ENCODE results near the gene P2RY2.

The P2RY2 gene

GRCh38 chr11:73226297-73227006 is 8.4 kb downstream of the P2RY2 start:
- TF ChIP-seq POLR2AphosphoS5 (IDR thresholded peaks at IDR 0.05; ENCODE audit: low read depth, low read length) (no peak), SIN3A (IDR thresholded peaks at IDR 0.05; ENCODE audit: borderline replicate concordance, insufficient read depth, low read length) (no peak), TAF1 (IDR thresholded peaks at IDR 0.05; ENCODE audit: borderline replicate concordance, insufficient read depth, low read length) (no peak), FOXP2 (optimal IDR thresholded peaks at IDR 0.05; ENCODE audit: borderline replicate concordance, extremely low read depth, extremely low read length, insufficient read depth) (no peak)
- TF ChIP-seq, protein P1, sequence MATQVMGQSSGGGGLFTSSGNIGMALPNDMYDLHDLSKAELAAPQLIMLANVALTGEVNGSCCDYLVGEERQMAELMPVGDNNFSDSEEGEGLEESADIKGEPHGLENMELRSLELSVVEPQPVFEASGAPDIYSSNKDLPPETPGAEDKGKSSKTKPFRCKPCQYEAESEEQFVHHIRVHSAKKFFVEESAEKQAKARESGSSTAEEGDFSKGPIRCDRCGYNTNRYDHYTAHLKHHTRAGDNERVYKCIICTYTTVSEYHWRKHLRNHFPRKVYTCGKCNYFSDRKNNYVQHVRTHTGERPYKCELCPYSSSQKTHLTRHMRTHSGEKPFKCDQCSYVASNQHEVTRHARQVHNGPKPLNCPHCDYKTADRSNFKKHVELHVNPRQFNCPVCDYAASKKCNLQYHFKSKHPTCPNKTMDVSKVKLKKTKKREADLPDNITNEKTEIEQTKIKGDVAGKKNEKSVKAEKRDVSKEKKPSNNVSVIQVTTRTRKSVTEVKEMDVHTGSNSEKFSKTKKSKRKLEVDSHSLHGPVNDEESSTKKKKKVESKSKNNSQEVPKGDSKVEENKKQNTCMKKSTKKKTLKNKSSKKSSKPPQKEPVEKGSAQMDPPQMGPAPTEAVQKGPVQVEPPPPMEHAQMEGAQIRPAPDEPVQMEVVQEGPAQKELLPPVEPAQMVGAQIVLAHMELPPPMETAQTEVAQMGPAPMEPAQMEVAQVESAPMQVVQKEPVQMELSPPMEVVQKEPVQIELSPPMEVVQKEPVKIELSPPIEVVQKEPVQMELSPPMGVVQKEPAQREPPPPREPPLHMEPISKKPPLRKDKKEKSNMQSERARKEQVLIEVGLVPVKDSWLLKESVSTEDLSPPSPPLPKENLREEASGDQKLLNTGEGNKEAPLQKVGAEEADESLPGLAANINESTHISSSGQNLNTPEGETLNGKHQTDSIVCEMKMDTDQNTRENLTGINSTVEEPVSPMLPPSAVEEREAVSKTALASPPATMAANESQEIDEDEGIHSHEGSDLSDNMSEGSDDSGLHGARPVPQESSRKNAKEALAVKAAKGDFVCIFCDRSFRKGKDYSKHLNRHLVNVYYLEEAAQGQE (IDR thresholded peaks at IDR 0.05; ENCODE audit: insufficient read depth in 1 of 2, low read depth in 2 of 2, low read length in 2 of 2) = no peak

- TF ChIP-seq, protein P1 (IDR thresholded peaks at IDR 0.05; ENCODE audit: insufficient read depth in 1 of 2, low read depth in 2 of 2, low read length in 2 of 2) = no peak
- TF ChIP-seq POLR2AphosphoS5 (IDR thresholded peaks at IDR 0.05; ENCODE audit: low read depth, low read length) = no peak
- no peak for TF ChIP-seq TAF1 (IDR thresholded peaks at IDR 0.05; ENCODE audit: borderline replicate concordance, insufficient read depth, low read length)
- no peak for TF ChIP-seq FOXP2 (optimal IDR thresholded peaks at IDR 0.05; ENCODE audit: borderline replicate concordance, extremely low read depth, extremely low read length, insufficient read depth)
- TF ChIP-seq SIN3A (IDR thresholded peaks at IDR 0.05; ENCODE audit: borderline replicate concordance, insufficient read depth, low read length) = no peak
Observed at GRCh38 chr11:73227571-73228211, 9.6 kb downstream of the P2RY2 start.

GRCh38 chr11:73228268-73229134 is 10.4 kb downstream of the P2RY2 start:
- TF ChIP-seq FOXP2 (optimal IDR thresholded peaks at IDR 0.05; ENCODE audit: borderline replicate concordance, extremely low read depth, extremely low read length, insufficient read depth) = no peak
- no peak for TF ChIP-seq SIN3A (IDR thresholded peaks at IDR 0.05; ENCODE audit: borderline replicate concordance, insufficient read depth, low read length)
- TF ChIP-seq TAF1 (IDR thresholded peaks at IDR 0.05; ENCODE audit: borderline replicate concordance, insufficient read depth, low read length) = no peak
- TF ChIP-seq, protein P1 (IDR thresholded peaks at IDR 0.05; ENCODE audit: insufficient read depth in 1 of 2, low read depth in 2 of 2, low read length in 2 of 2) = no peak

GRCh38 chr11:73229321-73229895 is 11.3 kb downstream of the P2RY2 start:
- no peak for TF ChIP-seq FOXP2 (optimal IDR thresholded peaks at IDR 0.05; ENCODE audit: borderline replicate concordance, extremely low read depth, extremely low read length, insufficient read depth)
- no peak for TF ChIP-seq POLR2AphosphoS5 (IDR thresholded peaks at IDR 0.05; ENCODE audit: low read depth, low read length)
- TF ChIP-seq TAF1 (IDR thresholded peaks at IDR 0.05; ENCODE audit: borderline replicate concordance, insufficient read depth, low read length) = no peak
- TF ChIP-seq, protein P1 (IDR thresholded peaks at IDR 0.05; ENCODE audit: insufficient read depth in 1 of 2, low read depth in 2 of 2, low read length in 2 of 2) = no peak
- no peak for TF ChIP-seq SIN3A (IDR thresholded peaks at IDR 0.05; ENCODE audit: borderline replicate concordance, insufficient read depth, low read length)
